Sigmoid colon (tissue), 7 donors: ENCODE measurements around the gene YEATS2. TPM values are rescaled to one million over a fixed set of nuclear protein-coding genes. Genes with fewer than 3 reads are reported as not detected.

Experiments used
- DNase-seq: peaks from one replicate; pipeline ENCODE4 v3.0.0-alpha.2; 2019
- H3K27ac ChIP-seq, 4 donors: fragments of 200-600 bp; sonication (generic); one replicate each; pipeline ENCODE4 v1.5.1; 2016 to 2019; ENCODE audit warnings: mild to moderate bottlenecking in 1 of 4
- H3K27me3 ChIP-seq, 3 donors: fragments of 200-600 bp; sonication (generic); one replicate each; pipeline ENCODE4 v1.5.1; 2019; ENCODE audit warnings: mild to moderate bottlenecking in 1 of 3
- H3K36me3 ChIP-seq, 4 donors: fragments of 200-600 bp; sonication (generic); one replicate each; pipeline ENCODE4 v1.5.1; 2016 to 2019
- H3K4me1 ChIP-seq, 4 donors: fragments of 200-600 bp; sonication (generic); one replicate each; pipeline ENCODE4 v1.5.1; 2017 to 2019
- H3K4me3 ChIP-seq, 4 donors: fragments of 200-600 bp; sonication (generic); one replicate each; pipeline ENCODE4 v1.5.1; 2017 to 2019; ENCODE audit warnings: mild to moderate bottlenecking in 2 of 4, moderate library complexity in 1 of 4
- H3K9me3 ChIP-seq, 4 donors: fragments of 200-600 bp in 3 of 4; sonication (generic) in 3 of 4; one replicate each; pipeline versions ENCODE4 v1.5.1 to v1.6.1; 2013 to 2019
- CTCF ChIP-seq, 4 experiments: fragments of 450-650 bp in 3 of 4; fragments of 200-600 bp in 1 of 4; IDR thresholded peaks; one replicate each; pipeline ENCODE4 v1.5.1; 2016 to 2019; ENCODE audit warnings: antibody characterized with exemption in 4 of 4, mild to moderate bottlenecking in 3 of 4, moderate library complexity in 2 of 4
- EP300 ChIP-seq, 4 donors: sonication (generic); formaldehyde crosslinking; IDR thresholded peaks; one replicate each; pipeline ENCODE4 v1.6.1; 2017; ENCODE audit warnings: antibody characterized with exemption in 4 of 4
- POLR2A ChIP-seq, 2 donors: fragments of 450-650 bp; IDR thresholded peaks; one replicate each; pipeline ENCODE4 v1.6.1; 2016; ENCODE audit warnings: antibody characterized with exemption in 2 of 2, mild to moderate bottlenecking in 2 of 2, moderate library complexity in 2 of 2
- POLR2AphosphoS5 ChIP-seq, 4 donors: sonication (generic); formaldehyde crosslinking; IDR thresholded peaks; one replicate each; pipeline ENCODE4 v1.6.1; 2017; ENCODE audit warnings: antibody characterized with exemption in 4 of 4
- WGBS, 2 donors: extraction: QIAGEN DNeasy Blood & Tissue Kit; methylation state at CpG; one replicate each; pipeline ENCODE4 v1.1.7; 2013; 5-methylcytosine and 5-hydroxymethylcytosine counted together
- intact Hi-C: fragments of 100-400 bp; cut with DNase I; formaldehyde crosslinking; loops from one replicate; pipeline ENCODE4 v1.15.1; 2023
- polyA plus RNA-seq, 3 donors: library from polyadenylated mRNA; stranded (reverse); fragments of 200-250 nt; gene quantifications; one replicate each; pipeline ENCODE4 v1.2.3, GENCODE V29; 2013
- total RNA-seq, 4 donors: library from RNA; depleted of rRNA; stranded (reverse); fragments of >200 nt; gene quantifications; one replicate each; pipeline ENCODE4 v1.1.0, GENCODE V29; 2016
- donor health status: healthy with polysubstance abuse.
- donor health status: Bipolar disorder and iron deficiency.
- donor health status: healthy.

The YEATS2 gene
- total RNA-seq (10 to 100 TPM; 13.2 to 20.3 (median 16.3) TPM), polyA plus RNA-seq (10 to 100 TPM in 1 of 3 donors, 1 to 10 TPM in 2; 3.0 to 11.2 (median 3.0) TPM)

GRCh38 chr3:183697610-183698317, at the start of gene YEATS2:
YEATS2 (plus strand) TSS chr3:183697797; CDS start chr3:183715163, 17,366 bp downstream.
- no peaks in the 10 kb centered on the region for H3K9me3 ChIP-seq
- no peaks in the 10 kb centered on the region for H3K36me3 ChIP-seq
- no peak for TF ChIP-seq CTCF (IDR thresholded peaks at IDR 0.05)
- no peak for TF ChIP-seq EP300 (IDR thresholded peaks at IDR 0.05)
- no peak for TF ChIP-seq POLR2A (IDR thresholded peaks at IDR 0.05)
- peak in 2 of 4 donors; percentile 53 to 59 for TF ChIP-seq POLR2AphosphoS5 (IDR thresholded peaks at IDR 0.05)
- WGBS, 2 donors: 0% methylated on average over 89 of the region's 89 CpGs
- H3K27me3 ChIP-seq: no peaks in the 10 kb centered on the region
- peak within 1 kb of the TSS; percentile 88 to 98 (median 97) for H3K4me3 ChIP-seq
- peaks cover 0 to 19% (median 16%) of the 10 kb centered on the region in 4 donors for H3K4me1 ChIP-seq
- H3K27ac ChIP-seq: peak within 1 kb of the TSS; percentile 93 to 97 (median 94)
- DNase-seq: peak; percentile 68
- intact Hi-C loops: loop anchor here (2.0 to 5.0 kb wide), 2 partner anchors 61 to 320 kb away; partner anchors contain the start of gene ABCC5

DNA sequence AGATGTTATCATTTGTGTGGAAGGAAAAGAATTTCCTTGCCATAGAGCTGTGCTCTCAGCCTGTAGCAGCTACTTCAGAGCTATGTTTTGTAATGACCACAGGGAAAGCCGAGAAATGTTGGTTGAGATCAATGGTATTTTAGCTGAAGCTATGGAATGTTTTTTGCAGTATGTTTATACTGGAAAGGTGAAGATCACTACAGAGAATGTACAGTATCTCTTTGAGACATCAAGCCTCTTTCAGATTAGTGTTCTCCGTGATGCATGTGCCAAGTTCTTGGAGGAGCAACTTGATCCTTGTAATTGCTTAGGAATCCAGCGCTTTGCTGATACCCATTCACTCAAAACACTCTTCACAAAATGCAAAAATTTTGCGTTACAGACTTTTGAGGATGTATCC, 47.0 kb upstream of the YEATS2 start:
- TF ChIP-seq POLR2AphosphoS5 (IDR thresholded peaks at IDR 0.05): no peak
- H3K27ac ChIP-seq: no peak overlapping the region
- no peak for DNase-seq
- peaks cover 4 to 23% (median 8%) of the 10 kb centered on the region in 4 donors for H3K9me3 ChIP-seq
- intact Hi-C loops: no loop called here
- H3K27me3 ChIP-seq: no peaks in the 10 kb centered on the region
- no peak overlapping the region for H3K4me3 ChIP-seq
- peaks cover 12 to 44% (median 29%) of the 10 kb centered on the region in 4 donors for H3K36me3 ChIP-seq
- 97% methylated on average over 4 of the region's 4 CpGs for WGBS, 2 donors
- peaks cover 0 to 24% (median 10%) of the 10 kb centered on the region in 4 donors for H3K4me1 ChIP-seq

DNA sequence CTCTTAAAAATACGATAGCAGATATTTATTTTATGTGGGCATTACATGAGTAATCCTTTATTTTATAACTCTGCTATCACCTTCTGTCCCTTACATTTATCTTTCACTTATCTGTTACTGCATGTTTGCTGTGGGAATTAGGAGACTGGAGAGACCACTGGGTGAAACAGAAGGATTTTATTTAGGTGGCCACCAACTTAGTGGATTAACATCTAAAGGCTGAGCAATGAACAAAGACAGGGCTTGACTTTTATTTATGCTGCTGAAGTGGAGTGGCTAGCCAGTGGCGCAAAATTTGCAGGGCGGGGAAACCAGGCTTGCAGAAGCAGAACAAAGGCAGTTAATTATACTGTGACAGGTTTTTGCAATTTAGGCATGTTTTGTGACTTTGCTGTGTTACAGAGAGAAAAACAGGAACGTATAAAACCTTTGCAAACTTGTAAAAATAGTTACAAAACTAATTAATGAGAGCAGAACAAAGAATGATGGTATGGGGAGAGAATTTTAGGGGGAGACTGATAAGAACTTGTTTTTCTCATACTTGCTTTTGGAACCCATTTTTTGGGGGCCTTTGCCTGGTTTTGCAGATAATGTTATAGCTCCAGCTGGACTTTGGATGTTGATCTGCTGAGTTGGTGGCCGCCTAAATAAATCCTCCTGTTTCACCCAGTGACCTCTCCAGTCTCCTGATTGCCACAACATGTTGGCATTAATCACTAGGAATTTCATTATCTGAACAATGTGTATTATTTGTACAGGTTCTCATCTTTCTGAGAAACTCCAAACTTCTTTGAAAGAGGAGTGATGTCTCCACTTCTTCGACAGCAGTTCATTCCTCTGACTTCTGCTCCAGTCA, 44.2 kb upstream of the YEATS2 start:
- Histone ChIP-seq H3K9me3 (peaks cover 4 to 23% (median 8%) of the 10 kb centered on the region in 4 donors), H3K27me3 (no peaks in the 10 kb centered on the region), H3K27ac (no peak overlapping the region), H3K4me3 (no peak overlapping the region), H3K36me3 (peaks cover 12 to 44% (median 29%) of the 10 kb centered on the region in 4 donors), H3K4me1 (peaks cover 0 to 23% (median 12%) of the 10 kb centered on the region in 4 donors)
- intact Hi-C loops: no loop called here
- DNase-seq: no peak
- TF ChIP-seq POLR2A (IDR thresholded peaks at IDR 0.05) (no peak), POLR2AphosphoS5 (IDR thresholded peaks at IDR 0.05) (no peak), EP300 (IDR thresholded peaks at IDR 0.05) (no peak), CTCF (IDR thresholded peaks at IDR 0.05) (no peak)
- WGBS, 2 donors: 95 to 98% methylated on average over 6 of the region's 6 CpGs

DNA sequence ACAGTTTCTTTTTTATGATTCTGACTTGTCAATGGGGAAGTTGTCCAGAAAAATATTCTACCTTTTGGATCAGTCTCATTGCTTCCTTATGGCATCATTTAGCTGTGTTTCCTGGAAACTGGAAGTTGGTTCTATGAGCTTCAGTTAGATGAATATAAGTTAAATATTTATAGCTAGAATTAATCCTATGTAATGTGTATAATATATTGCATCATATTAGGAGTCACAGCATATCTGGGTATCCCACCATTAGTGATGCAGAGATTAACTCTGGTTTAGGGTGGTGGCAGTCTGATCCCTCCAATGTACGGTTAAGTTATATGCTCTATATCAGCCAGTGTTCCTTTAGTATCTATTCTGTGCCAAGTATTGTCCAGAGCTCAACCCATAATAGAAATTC, 42.9 kb upstream of the YEATS2 start:
- no peaks in the 10 kb centered on the region for H3K27me3 ChIP-seq
- no peak overlapping the region for H3K27ac ChIP-seq
- H3K9me3 ChIP-seq: peaks cover 4 to 23% (median 8%) of the 10 kb centered on the region in 4 donors
- intact Hi-C loops: no loop called here
- WGBS, 2 donors: 95 to 100% methylated on average over 1 of the region's 1 CpG
- no peak for TF ChIP-seq POLR2AphosphoS5 (IDR thresholded peaks at IDR 0.05)
- TF ChIP-seq EP300 (IDR thresholded peaks at IDR 0.05): no peak
- TF ChIP-seq POLR2A (IDR thresholded peaks at IDR 0.05): no peak
- TF ChIP-seq CTCF (IDR thresholded peaks at IDR 0.05): no peak
- peaks cover 12 to 55% (median 30%) of the 10 kb centered on the region in 4 donors for H3K36me3 ChIP-seq
- H3K4me1 ChIP-seq: peaks cover 0 to 28% (median 12%) of the 10 kb centered on the region in 4 donors
- no peak overlapping the region for H3K4me3 ChIP-seq
- no peak for DNase-seq

DNA sequence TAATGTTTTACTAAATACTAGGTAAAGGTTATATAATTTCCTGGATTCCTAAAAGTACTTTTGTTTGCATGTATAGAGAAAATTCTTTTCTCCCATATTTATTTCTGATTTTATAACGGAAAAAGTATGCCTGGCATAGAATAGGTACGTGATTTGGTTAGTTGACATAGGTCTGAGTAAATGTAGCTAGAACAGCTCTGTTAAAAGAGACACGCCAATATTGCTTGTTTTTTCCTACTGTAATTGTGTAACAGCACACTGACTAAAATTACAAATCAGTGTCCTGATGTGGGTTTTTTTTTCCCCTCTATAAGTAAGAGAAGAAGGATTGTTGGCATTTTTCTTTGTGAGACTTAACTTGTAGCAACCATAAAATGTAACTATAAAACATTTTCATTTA, 35.5 kb upstream of the YEATS2 start:
- Histone ChIP-seq H3K27ac (no peak overlapping the region), H3K4me3 (no peak overlapping the region), H3K9me3 (no peaks in the 10 kb centered on the region), H3K27me3 (no peaks in the 10 kb centered on the region), H3K36me3 (peaks cover 9 to 54% (median 16%) of the 10 kb centered on the region in 4 donors), H3K4me1 (peaks cover 0 to 41% (median 22%) of the 10 kb centered on the region in 4 donors)
- intact Hi-C loops: no loop called here
- TF ChIP-seq POLR2A (IDR thresholded peaks at IDR 0.05): no peak
- TF ChIP-seq EP300 (IDR thresholded peaks at IDR 0.05): no peak
- no peak for TF ChIP-seq CTCF (IDR thresholded peaks at IDR 0.05)
- no peak for TF ChIP-seq POLR2AphosphoS5 (IDR thresholded peaks at IDR 0.05)
- 89 to 93% methylated on average over 3 of the region's 3 CpGs for WGBS, 2 donors
- no peak for DNase-seq
